ENCODE measurements around the gene STX4.
A peak's percentile ranks its signal among the peaks of the same experiment; 100 is the strongest.

The STX4 gene

GRCh38 chr16:30991052-30991451 is 42.3 kb upstream of the STX4 start:
- H3K36me3 ChIP-seq: peaks cover 0 to 10% (median 0%) of the 10 kb centered on the region in 3 donors
- H3K9me3 ChIP-seq: no peaks in the 10 kb centered on the region
- peaks cover 0 to 4% (median 0%) of the 10 kb centered on the region in 4 donors for H3K4me1 ChIP-seq
- H3K4me3 ChIP-seq: no peak overlapping the region
- H3K27me3 ChIP-seq: no peaks in the 10 kb centered on the region
- TF ChIP-seq CTCF (IDR thresholded peaks at IDR 0.05): no peak
- intact Hi-C loops (cut with DNase I; ENCODE audit: low total_unique reads): no loop called here
- no peak overlapping the region for H3K27ac ChIP-seq
- DNase-seq: no peak

GRCh38 chr16:30992276-30992780 is 41.0 kb upstream of the STX4 start:
- intact Hi-C loops (cut with DNase I; ENCODE audit: low total_unique reads): no loop called here
- DNase-seq: no peak
- H3K9me3 ChIP-seq: no peaks in the 10 kb centered on the region

GRCh38 chr16:30992931-30993816 is 40.2 kb upstream of the STX4 start:
- intact Hi-C loops (cut with DNase I; ENCODE audit: low total_unique reads): no loop called here
- peaks cover 0 to 19% (median 12%) of the 10 kb centered on the region in 4 donors for H3K4me1 ChIP-seq
- H3K27me3 ChIP-seq: no peaks in the 10 kb centered on the region
- TF ChIP-seq CTCF (IDR thresholded peaks at IDR 0.05): no peak
- H3K36me3 ChIP-seq: peaks cover 0 to 2% (median 0%) of the 10 kb centered on the region in 3 donors
- H3K27ac ChIP-seq: no peak overlapping the region
- no peak overlapping the region for H3K4me3 ChIP-seq
- no peaks in the 10 kb centered on the region for H3K9me3 ChIP-seq
- DNase-seq: no peak

More at GRCh38 chr16:30992276-30992780, 41.0 kb upstream of the STX4 start:
- H3K4me3 ChIP-seq: no peak overlapping the region
- no peak overlapping the region for H3K27ac ChIP-seq
- TF ChIP-seq CTCF (IDR thresholded peaks at IDR 0.05): no peak
- peaks cover 0 to 10% (median 0%) of the 10 kb centered on the region in 3 donors for H3K36me3 ChIP-seq
- H3K27me3 ChIP-seq: no peaks in the 10 kb centered on the region
- H3K4me1 ChIP-seq: peaks cover 0 to 11% (median 4%) of the 10 kb centered on the region in 4 donors

- Histone ChIP-seq H3K27me3 (no peaks in the 10 kb centered on the region), H3K27ac (peak overlapping the region; percentile 71 to 79), H3K9me3 (no peaks in the 10 kb centered on the region), H3K36me3 (no peaks in the 10 kb centered on the region), H3K4me3 (peak overlapping the region in 1 of 2 donors; percentile 59), H3K4me1 (peaks cover 0 to 27% (median 17%) of the 10 kb centered on the region in 4 donors)
- DNase-seq: no peak
- TF ChIP-seq CTCF (IDR thresholded peaks at IDR 0.05): no peak
- intact Hi-C loops (cut with DNase I; ENCODE audit: low total_unique reads): loop anchor here (5.0 kb wide), 1 partner anchor 36 kb away; the partner anchor contains the start of gene STX4
These were observed 37.4 kb upstream of the STX4 start for GRCh38 chr16:30995927-30996323.

- peak overlapping the region; percentile 71 to 79 for H3K27ac ChIP-seq
- H3K4me1 ChIP-seq: peaks cover 0 to 27% (median 17%) of the 10 kb centered on the region in 4 donors
- intact Hi-C loops (cut with DNase I; ENCODE audit: low total_unique reads): loop anchor here (5.0 kb wide), 1 partner anchor 36 kb away; the partner anchor contains the start of gene STX4
- H3K9me3 ChIP-seq: no peaks in the 10 kb centered on the region
- TF ChIP-seq CTCF (IDR thresholded peaks at IDR 0.05): no peak
- no peak for DNase-seq
- no peaks in the 10 kb centered on the region for H3K36me3 ChIP-seq
- H3K4me3 ChIP-seq: peak overlapping the region; percentile 53 to 59
- no peaks in the 10 kb centered on the region for H3K27me3 ChIP-seq
These were observed 36.9 kb upstream of the STX4 start for GRCh38 chr16:30996324-30996984.
